HCT116 (cell line): ENCODE results near the gene GET3. TPM values are rescaled to one million over a fixed set of nuclear protein-coding genes. Genes with fewer than 3 reads are reported as not detected.

Experiments used
- ATAC-seq: fragments of 200-7000 bp; cut with Tn5 transposase; 2 replicates; pipeline ENCODE4 v1.9.1; 2020; ENCODE audit warnings: mild to moderate bottlenecking, moderate library complexity
- BruUV-seq: library from RNA; stranded (reverse); fragments of 400-500 nt; replicated peaks from 2 replicates; lab custom pipeline; 2021; lab: Mats Ljungman, UMichigan
- CTCF ChIA-PET: fragments of 300-600 bp; sonication (Branson Sonifier 250); formaldehyde crosslinking; loops from one replicate; lab custom pipeline; 2021; ENCODE audit warnings: antibody characterized with exemption; lab: Charles Lee
- POLR2A ChIA-PET: fragments of 300-600, 350-600 bp; sonication (Branson Sonifier 250); formaldehyde crosslinking; loops from one replicate; lab custom pipeline; 2021; ENCODE audit warnings: antibody characterized with exemption; lab: Charles Lee
- RAD21 ChIA-PET, 2 experiments: fragments of 300-600 bp; sonication (Branson Sonifier 250); formaldehyde crosslinking; loops; one replicate each; lab custom pipeline; 2023; ENCODE audit warnings: low total read pairs in 2 of 2; ENCODE audit not compliant: uncharacterized antibody in 2 of 2, unreplicated experiment in 2 of 2, low non-redundant PET in 1 of 2; lab: Charles Lee
- DNase-seq: peaks from one replicate; pipeline ENCODE4 v3.0.0-alpha.2; 2010; ENCODE audit warnings: low read depth, low spot score
- H2AFZ ChIP-seq: fragments of 200-600 bp; shearing (Covaris generic), sonication (generic); 2 replicates; pipeline ENCODE4 v1.6.1; 2017; ENCODE audit warnings: low read depth, mixed run types, mixed read lengths, antibody characterized with exemption, low read length; ENCODE audit not compliant: poor library complexity, severe bottlenecking
- H3K27ac ChIP-seq: 2 replicates; pipeline ENCODE4 v1.5.1; 2012; ENCODE audit warnings: low read depth, low read length
- H3K27me3 ChIP-seq: fragments of 200-600 bp; sonication (generic); 2 replicates; pipeline ENCODE4 v1.6.1; 2016; ENCODE audit warnings: mixed run types, low read length, mixed read lengths; ENCODE audit not compliant: insufficient read depth
- H3K36me3 ChIP-seq, 2 experiments: fragments of 200-500 bp in 1 of 2; fragments of 200-600 bp in 1 of 2; sonication (Bioruptor generic) in 1 of 2; sonication (generic) in 1 of 2; 2 replicates each; pipeline versions ENCODE4 v1.5.1 to v1.6.1; 2014 to 2016; ENCODE audit warnings: low read length in 2 of 2, inconsistent platforms in 1 of 2, mixed read lengths in 1 of 2, mixed run types in 1 of 2; ENCODE audit not compliant: insufficient read depth in 2 of 2, control insufficient read depth in 1 of 2
- H3K4me1 ChIP-seq, 2 experiments: fragments of 200-600 bp in 1 of 2; sonication (generic) in 1 of 2; 2 replicates each; pipeline versions ENCODE4 v1.5.1 to v1.6.1; 2012 to 2017; ENCODE audit warnings: low read length in 2 of 2, inconsistent platforms in 1 of 2, mild to moderate bottlenecking in 1 of 2, mixed read lengths in 1 of 2, mixed run types in 1 of 2, moderate library complexity in 1 of 2; ENCODE audit not compliant: insufficient read depth in 2 of 2, control insufficient read depth in 1 of 2
- H3K4me2 ChIP-seq: fragments of 200-600 bp; sonication (generic); 2 replicates; pipeline ENCODE4 v1.6.1; 2017; ENCODE audit warnings: mixed run types, low read length, mixed read lengths
- H3K4me3 ChIP-seq, 2 experiments: fragments of 200-600 bp in 1 of 2; sonication (generic) in 1 of 2; replicated peaks in 1 of 2; 2 replicates each; pipeline ENCODE4 v1.5.1; 2011 to 2016; ENCODE audit warnings: low read length in 2 of 2, control low read depth in 1 of 2, low read depth in 1 of 2, mild to moderate bottlenecking in 1 of 2, mixed read lengths in 1 of 2, mixed run types in 1 of 2
- H3K79me2 ChIP-seq: fragments of 200-600 bp; sonication (generic); 2 replicates; pipeline ENCODE4 v1.6.1; 2017; ENCODE audit warnings: mild to moderate bottlenecking, mixed run types, low read length, moderate library complexity, mixed read lengths; ENCODE audit not compliant: insufficient read depth
- H3K9ac ChIP-seq: fragments of 200-600 bp; sonication (generic); 2 replicates; pipeline ENCODE4 v1.6.1; 2016; ENCODE audit warnings: low read length, mixed read lengths
- H3K9me2 ChIP-seq: fragments of 200-600 bp; sonication (generic), shearing (Covaris generic); 2 replicates; pipeline ENCODE4 v1.6.1; 2017; ENCODE audit warnings: mixed run types, mild to moderate bottlenecking, moderate library complexity; ENCODE audit not compliant: insufficient read depth
- H3K9me3 ChIP-seq, 2 experiments: fragments of 200-500 bp in 1 of 2; fragments of 200-600 bp in 1 of 2; sonication (Bioruptor generic) in 1 of 2; sonication (generic) in 1 of 2; 2 replicates each; pipeline ENCODE4 v1.6.1; 2014 to 2017; ENCODE audit warnings: low read length in 2 of 2, mixed read lengths in 2 of 2, inconsistent platforms in 1 of 2, low read depth in 1 of 2, mild to moderate bottlenecking in 1 of 2, mixed run types in 1 of 2, moderate library complexity in 1 of 2; ENCODE audit not compliant: control insufficient read depth in 1 of 2, insufficient read depth in 1 of 2
- H4K20me1 ChIP-seq: fragments of 200-600 bp; sonication (generic), shearing (Covaris generic); 2 replicates; pipeline ENCODE4 v1.6.1; 2017; ENCODE audit warnings: mixed run types, mild to moderate bottlenecking, moderate library complexity; ENCODE audit not compliant: insufficient read depth
- ATF3 ChIP-seq: IDR thresholded peaks from 2 replicates; pipeline ENCODE4 v1.6.1; 2012
- CTCF ChIP-seq, 3 experiments: fragments of 200-600 bp in 1 of 3; sonication (generic) in 1 of 3; IDR thresholded peaks in 2 of 3; conservative IDR thresholded peaks in 1 of 3; 2 replicates each; pipeline ENCODE4 v1.5.1; 2012 to 2017; ENCODE audit warnings: low read depth in 2 of 3, low read length in 2 of 3, antibody characterized with exemption in 1 of 3, borderline replicate concordance in 1 of 3, control low read depth in 1 of 3, mild to moderate bottlenecking in 1 of 3, mixed read lengths in 1 of 3, mixed run types in 1 of 3, moderate library complexity in 1 of 3; ENCODE audit not compliant: insufficient read depth in 1 of 3
- EZH2 ChIP-seq: fragments of 200-600 bp; sonication (generic); IDR thresholded peaks from 2 replicates; pipeline ENCODE4 v1.6.1; 2017; ENCODE audit warnings: antibody characterized with exemption, mixed run types
- POLR2AphosphoS5 ChIP-seq: IDR thresholded peaks from 2 replicates; pipeline ENCODE4 v1.6.1; 2011; ENCODE audit warnings: mild to moderate bottlenecking, low read depth, low read length, moderate library complexity
- ZBTB33 ChIP-seq: IDR thresholded peaks from 2 replicates; pipeline ENCODE4 v1.6.1; 2011; ENCODE audit warnings: mild to moderate bottlenecking, low read length, moderate library complexity; ENCODE audit not compliant: insufficient replicate concordance; ENCODE audit errors: extremely low read depth
- intact Hi-C: fragments of 100-400 bp; cut with micrococcal nuclease; formaldehyde crosslinking; loops from 2 replicates; pipeline ENCODE4 v1.10.0; 2022
- total RNA-seq: library from RNA; stranded (reverse); gene quantifications from one replicate; pipeline ENCODE4 v1.2.1, GENCODE V29; 2021; ENCODE audit not compliant: unreplicated experiment

The GET3 gene
- total RNA-seq, 1 experiment from 2014 or later: 77.6 TPM

- CTCF ChIA-PET: interaction anchor here (1.0 to 7.0 kb wide), 5 partner anchors 11 to 56 kb away, joined by 4 to 88 read pairs (median 36); partner anchors contain the start of genes JUNB and RTBDN
- Histone ChIP-seq H3K9me2 (no peaks in the 10 kb centered on the region), H3K9ac (peak overlapping the region; percentile 78), H3K4me2 (peak overlapping the region; percentile 85), H3K79me2 (peaks cover 4% of the 10 kb centered on the region; the same call in 1 of the 2 replicates), H2AFZ (no peak overlapping the region), H3K27ac (peak overlapping the region; percentile 96), H3K9me3 (no peaks in the 10 kb centered on the region), H3K4me3 (peak overlapping the region; percentile 66 to 68), H3K27me3 (no peaks in the 10 kb centered on the region), H3K36me3 (no peaks in the 10 kb centered on the region), H4K20me1 (no peaks in the 10 kb centered on the region), H3K4me1 (peaks cover 52 to 80% of the 10 kb centered on the region in 2 experiments)
- RAD21 ChIA-PET: interaction anchor here (0.6 to 2.7 kb wide), 4 partner anchors 9 to 18 kb away, joined by 3 to 15 read pairs (median 6); partner anchors contain the start of gene JUNB (in 1 of the 2)
- TF ChIP-seq CTCF (IDR thresholded peaks at IDR 0.05 in 2 of 3, conservative IDR thresholded peaks at IDR 0.05 in 1 of 3; ENCODE audit: borderline replicate concordance in 1 of 3, insufficient read depth in 1 of 3, low read depth in 2 of 3, low read length in 2 of 3) (0 out of 6 replicates have a peak, but pooled peaks of 1 of the 3 experiments have one; percentile 21), ZBTB33 (no peak), ATF3 (no peak), POLR2AphosphoS5 (no peak), EZH2 (no peak)
- ATAC-seq (no peak), DNase-seq (no peak)
- intact Hi-C loops: loop anchor here (2.0 to 5.0 kb wide), 2 partner anchors 13 to 68 kb away; no protein-coding TSS in a partner anchor
- BruUV-seq: no TSS peak
- POLR2A ChIA-PET: interaction anchor here (1.3 to 8.8 kb wide), 2 partner anchors 13 to 14 kb away, joined by 6 to 172 read pairs; partner anchors contain the start of gene JUNB
Measured at GRCh38 chr19:12779162-12779993, 42.1 kb downstream of the GET3 start.
